Hepatocyte (in vitro differentiated cells): ENCODE results near the gene LIN28A. TPM values are rescaled to one million over a fixed set of nuclear protein-coding genes. Genes with fewer than 3 reads are reported as not detected.
A peak's percentile ranks its signal among the peaks of the same experiment; 100 is the strongest.

ENCODE experiments used
- DNase-seq: peaks from one replicate; pipeline ENCODE4 v3.0.0-alpha.2; 2016; ENCODE audit warnings: low spot score
- H2AFZ ChIP-seq: fragments of 200-600 bp; sonication (generic); 2 replicates; pipeline ENCODE4 v1.6.0; 2016; ENCODE audit warnings: antibody characterized with exemption, mild to moderate bottlenecking
- H3K27ac ChIP-seq: fragments of 200-600 bp; sonication (generic); 2 replicates; pipeline ENCODE4 v1.5.1; 2016; ENCODE audit warnings: mild to moderate bottlenecking
- H3K27me3 ChIP-seq: fragments of 200-600 bp; sonication (generic); 2 replicates; pipeline ENCODE4 v1.6.1; 2016
- H3K36me3 ChIP-seq: fragments of 200-600 bp; sonication (generic); replicated peaks from 2 replicates; pipeline ENCODE4 v1.5.1; 2016; ENCODE audit warnings: low read depth; ENCODE audit not compliant: insufficient read depth
- H3K4me1 ChIP-seq: fragments of 200-600 bp; sonication (generic); 2 replicates; pipeline ENCODE4 v1.5.1; 2016; ENCODE audit warnings: mild to moderate bottlenecking, moderate library complexity; ENCODE audit not compliant: insufficient read depth
- H3K4me2 ChIP-seq: fragments of 200-600 bp; sonication (generic); 2 replicates; pipeline ENCODE4 v1.6.0; 2016
- H3K4me3 ChIP-seq: fragments of 200-600 bp; sonication (generic); 2 replicates; pipeline ENCODE4 v1.5.1; 2016; ENCODE audit warnings: mild to moderate bottlenecking
- H3K79me2 ChIP-seq: fragments of 200-600 bp; sonication (generic); 2 replicates; pipeline ENCODE4 v1.6.0; 2017; ENCODE audit warnings: mild to moderate bottlenecking
- H3K9me2 ChIP-seq: fragments of 200-600 bp; sonication (generic); replicated peaks from 2 replicates; pipeline ENCODE4 v1.6.0; 2017; ENCODE audit warnings: mild to moderate bottlenecking; ENCODE audit not compliant: insufficient read depth
- H3K9me3 ChIP-seq: fragments of 200-600 bp; sonication (generic); 2 replicates; pipeline ENCODE4 v1.5.1; 2016; ENCODE audit warnings: low read depth, mild to moderate bottlenecking
- H4K20me1 ChIP-seq: fragments of 200-600 bp; sonication (generic); 2 replicates; pipeline ENCODE4 v1.6.0; 2016; ENCODE audit warnings: mild to moderate bottlenecking; ENCODE audit not compliant: insufficient read depth, poor library complexity, severe bottlenecking
- CTCF ChIP-seq: fragments of 200-600 bp; sonication (generic); IDR thresholded peaks from 2 replicates; pipeline ENCODE4 v1.5.1; 2016; ENCODE audit warnings: antibody characterized with exemption, mild to moderate bottlenecking; ENCODE audit not compliant: poor library complexity
- EZH2 ChIP-seq: fragments of 200-600 bp; sonication (generic); IDR thresholded peaks from 2 replicates; pipeline ENCODE4 v1.6.1; 2016; ENCODE audit warnings: antibody characterized with exemption, mild to moderate bottlenecking, borderline replicate concordance
- EZH2phosphoT487 ChIP-seq: fragments of 200-600 bp; sonication (generic); IDR thresholded peaks from one replicate; pipeline ENCODE4 v1.6.1; 2018; ENCODE audit warnings: antibody characterized with exemption, mild to moderate bottlenecking, low read depth, moderate library complexity; ENCODE audit not compliant: unreplicated experiment, severe bottlenecking
- WGBS: methylation state at CpG from one replicate; pipeline ENCODE4 v1.1.6; 2016; ENCODE audit warnings: low lambda C conversion rate; ENCODE audit errors: missing lambda C conversion rate; 5-methylcytosine and 5-hydroxymethylcytosine counted together
- polyA plus RNA-seq: library from polyadenylated mRNA; unstranded; fragments of >200 nt; fragmentation: Nextera tagmentation; extraction: Ambion mirVana; gene quantifications from 2 replicates; pipeline ENCODE4 v1.2.1, GENCODE V29; 2016
- total RNA-seq: library from RNA; depleted of rRNA; stranded (reverse); fragments of >200 nt; gene quantifications from 2 replicates; pipeline ENCODE4 v1.2.3, GENCODE V29; 2014

The LIN28A gene
- total and polyA plus RNA-seq, 2 experiments from 2014 or later: 0.13 to 0.43 TPM

- no peaks in the 10 kb centered on the region for H3K9me2 ChIP-seq
- H3K79me2 ChIP-seq: no peaks in the 10 kb centered on the region
- H3K27ac ChIP-seq: no peak overlapping the region
- no peaks in the 10 kb centered on the region for H3K36me3 ChIP-seq
- H3K4me3 ChIP-seq: no peak overlapping the region
- H3K27me3 ChIP-seq: peaks cover 9% of the 10 kb centered on the region
- no peak for TF ChIP-seq CTCF
- TF ChIP-seq EZH2phosphoT487: no peak
- no peak for TF ChIP-seq EZH2
- 76% methylated on average over 2 of the region's 2 CpGs for WGBS
- H4K20me1 ChIP-seq: no peaks in the 10 kb centered on the region
- no peak overlapping the region for H3K4me2 ChIP-seq
- no peak for DNase-seq
- peaks cover 11% of the 10 kb centered on the region for H3K4me1 ChIP-seq
- no peaks in the 10 kb centered on the region for H3K9me3 ChIP-seq
- H2AFZ ChIP-seq: no peak overlapping the region
Measured at GRCh38 chr1:26419494-26419893, 8.9 kb downstream of the LIN28A start.

GRCh38 chr1:26429721-26430120, 19.1 kb downstream of the LIN28A start:
- Histone ChIP-seq H3K27ac (no peak overlapping the region), H3K4me3 (no peak overlapping the region), H3K9me2 (no peaks in the 10 kb centered on the region), H3K4me2 (no peak overlapping the region), H3K27me3 (no peaks in the 10 kb centered on the region), H3K4me1 (peaks cover 11% of the 10 kb centered on the region), H3K9me3 (no peaks in the 10 kb centered on the region), H4K20me1 (no peaks in the 10 kb centered on the region), H2AFZ (no peak overlapping the region), H3K36me3 (no peaks in the 10 kb centered on the region), H3K79me2 (peaks cover 19% of the 10 kb centered on the region)
- no peak for DNase-seq
- 85% methylated on average over 2 of the region's 2 CpGs for WGBS
- TF ChIP-seq CTCF: no peak
- no peak for TF ChIP-seq EZH2phosphoT487
- TF ChIP-seq EZH2: no peak

GRCh38 chr1:26431979-26432695, 21.5 kb downstream of the LIN28A start, which contains the start of gene DHDDS:
Gene DHDDS (plus strand): TSS chr1:26432321. CDS start chr1:26432946, 625 bp downstream.
- H3K27me3 ChIP-seq: no peaks in the 10 kb centered on the region
- peak within 1 kb of the TSS; percentile 89 for H3K27ac ChIP-seq
- H3K4me1 ChIP-seq: peaks cover 11% of the 10 kb centered on the region
- peak within 1 kb of the TSS; percentile 35 for H3K4me3 ChIP-seq
- H3K36me3 ChIP-seq: no peaks in the 10 kb centered on the region
- WGBS: under 1% methylated on average over 44 of the region's 45 CpGs
- DNase-seq: peak; percentile 99
- peak within 1 kb of the TSS; percentile 92 for H3K4me2 ChIP-seq
- H4K20me1 ChIP-seq: no peaks in the 10 kb centered on the region
- TF ChIP-seq EZH2: no peak
- TF ChIP-seq CTCF: no peak
- TF ChIP-seq EZH2phosphoT487: no peak
- H3K79me2 ChIP-seq: peaks cover 26% of the 10 kb centered on the region
- no peaks in the 10 kb centered on the region for H3K9me2 ChIP-seq
- H2AFZ ChIP-seq: peak within 1 kb of the TSS; percentile 65
- H3K9me3 ChIP-seq: no peaks in the 10 kb centered on the region
